Psoas muscle (tissue), 8 donors: Measurements from ENCODE around the gene ATP1B1. TPM values are rescaled to one million over a fixed set of nuclear protein-coding genes. Genes with fewer than 3 reads are reported as not detected.

Source experiments
- ATAC-seq, 4 donors: fragments of 200-7000 bp; cut with Tn5 transposase; one replicate each; pipeline ENCODE4 v1.9.1; 2020; ENCODE audit warnings: moderate library complexity in 3 of 4, mild to moderate bottlenecking in 2 of 4
- DNase-seq, 2 donors: peaks; one replicate each; pipeline ENCODE4 v3.0.0-alpha.2; 2020
- H3K27ac ChIP-seq: fragments of 200-600 bp; one replicate; pipeline ENCODE4 v1.8.0; 2022
- H3K27me3 ChIP-seq, 3 donors: fragments of 200-600 bp in 1 of 3; one replicate each; pipeline versions ENCODE4 v1.6.1 to v1.8.0; 2013 to 2022; ENCODE audit warnings: low read length in 2 of 3, mild to moderate bottlenecking in 2 of 3, moderate library complexity in 1 of 3; ENCODE audit not compliant: insufficient read depth in 3 of 3
- H3K36me3 ChIP-seq, 2 donors: fragments of 200-600 bp in 1 of 2; one replicate each; pipeline versions ENCODE4 v1.6.1 to v1.8.0; 2013 to 2022; ENCODE audit warnings: low read depth in 1 of 2, mild to moderate bottlenecking in 1 of 2, moderate library complexity in 1 of 2; ENCODE audit not compliant: insufficient read depth in 1 of 2
- H3K4me1 ChIP-seq: fragments of 200-600 bp; one replicate; pipeline ENCODE4 v1.8.0; 2022
- H3K4me3 ChIP-seq: fragments of 200-600 bp; one replicate; pipeline ENCODE4 v1.8.0; 2022; ENCODE audit warnings: mild to moderate bottlenecking
- H3K9me3 ChIP-seq: fragments of 200-600 bp; one replicate; pipeline ENCODE4 v1.8.0; 2022
- WGBS, 3 donors: extraction: QIAGEN DNeasy Blood & Tissue Kit; methylation state at CpG; one replicate each; pipeline versions ENCODE4 v1.1.6 to v1.1.7; 2013; 5-methylcytosine and 5-hydroxymethylcytosine counted together
- intact Hi-C, 2 donors: fragments of 100-400 bp; cut with DNase I; formaldehyde crosslinking; loops; one replicate each; pipeline versions ENCODE4 v1.11.0 to v1.14.2; 2022
- polyA plus RNA-seq, 3 donors: library from polyadenylated mRNA; stranded (reverse); fragments of 200-250 nt; gene quantifications; one replicate each; pipeline ENCODE4 v1.2.3, GENCODE V29; 2013
- total RNA-seq, 4 donors: library from RNA; stranded (reverse); fragmentation: NEBNext Ultra II Directional in 2 of 4; extraction: Animal tissue kit (Norgen Biotek cat#: 25700) in 2 of 4; gene quantifications; one replicate each; pipeline versions ENCODE4 v1.2.1 to v1.2.4, GENCODE V29; 2021 to 2023
- TF ChIP-seq, protein P1 (sequence below): fragments of 200-600 bp; IDR thresholded peaks from one replicate; pipeline ENCODE4 v1.8.0; 2022; ENCODE audit warnings: antibody characterized with exemption
- donor health status: healthy with polysubstance abuse.
- donor health status: DM: no; HTN: no; CAD: no; lungs with moderate emphysema.
- donor health status: Bipolar disorder and iron deficiency.
- donor health status: healthy.
- donor health status: DM: yes; HTN: yes; CAD: no.
- donor health status: DM: no; HTN: no; CAD: no.
- donor health status: DM: no; HTN: no; CAD: no.
- donor health status: DM: yes; HTN: yes; CAD: no.

Gene ATP1B1
- total and polyA plus RNA-seq, 7 donors = 176 to 1,098 (median 290) TPM

DNA sequence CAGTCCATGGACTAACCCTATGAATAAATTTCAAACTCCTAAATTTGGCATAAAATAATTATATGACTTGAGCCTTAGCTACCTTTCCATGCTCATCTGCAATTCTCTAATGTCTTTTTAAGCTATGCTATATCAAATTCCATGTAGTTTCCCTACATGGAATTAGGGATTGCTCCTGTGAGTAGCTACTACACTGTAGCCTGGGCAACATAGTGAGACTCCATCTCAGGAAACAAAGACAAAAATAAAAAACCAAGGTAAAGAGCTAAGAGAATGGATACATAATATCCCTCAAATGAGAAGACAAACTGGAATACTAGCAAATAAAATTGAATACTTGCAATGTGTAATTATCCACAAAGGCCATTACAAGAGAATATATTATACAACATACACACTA is 37.5 kb downstream of the ATP1B1 start:
- ATAC-seq = no peak
- intact Hi-C loops = no loop called here

DNA sequence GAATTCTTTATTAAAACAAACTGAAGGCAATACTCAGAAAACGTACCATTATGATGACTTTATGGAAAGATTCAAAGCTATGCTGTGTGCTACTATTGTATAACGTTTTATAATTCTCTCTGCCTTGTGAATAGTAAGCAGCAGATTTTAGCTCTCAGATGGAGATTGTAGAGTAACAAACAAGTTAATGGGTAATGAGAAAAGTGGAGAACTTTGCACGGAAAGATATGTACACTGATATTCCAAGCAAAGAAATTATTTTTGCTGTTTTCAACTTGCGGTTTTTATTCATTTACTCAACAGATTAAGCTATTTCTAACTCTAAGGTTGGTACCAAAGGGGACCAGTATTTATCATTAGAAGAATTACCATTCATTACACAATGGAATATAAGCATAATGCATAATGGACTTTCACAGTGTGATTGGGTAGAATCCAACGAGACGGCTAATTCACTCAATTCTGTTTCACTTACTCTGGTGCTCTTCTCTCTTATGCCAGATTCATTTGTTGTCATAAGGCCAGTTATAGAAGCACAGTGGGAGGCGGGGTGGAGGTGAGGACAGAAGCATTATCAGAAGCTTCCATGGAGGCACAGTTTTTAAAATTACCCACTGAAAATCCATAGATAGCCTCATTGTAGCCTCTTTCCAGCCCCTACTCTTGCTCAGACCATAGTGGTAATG is 38.6 kb downstream of the ATP1B1 start:
- no peak for ATAC-seq
- 76 to 88% (median 81%) methylated on average over 7 of the region's 7 CpGs for WGBS, 3 donors
- H3K9me3 ChIP-seq = no peaks in the 10 kb centered on the region
- TF ChIP-seq, protein P1, sequence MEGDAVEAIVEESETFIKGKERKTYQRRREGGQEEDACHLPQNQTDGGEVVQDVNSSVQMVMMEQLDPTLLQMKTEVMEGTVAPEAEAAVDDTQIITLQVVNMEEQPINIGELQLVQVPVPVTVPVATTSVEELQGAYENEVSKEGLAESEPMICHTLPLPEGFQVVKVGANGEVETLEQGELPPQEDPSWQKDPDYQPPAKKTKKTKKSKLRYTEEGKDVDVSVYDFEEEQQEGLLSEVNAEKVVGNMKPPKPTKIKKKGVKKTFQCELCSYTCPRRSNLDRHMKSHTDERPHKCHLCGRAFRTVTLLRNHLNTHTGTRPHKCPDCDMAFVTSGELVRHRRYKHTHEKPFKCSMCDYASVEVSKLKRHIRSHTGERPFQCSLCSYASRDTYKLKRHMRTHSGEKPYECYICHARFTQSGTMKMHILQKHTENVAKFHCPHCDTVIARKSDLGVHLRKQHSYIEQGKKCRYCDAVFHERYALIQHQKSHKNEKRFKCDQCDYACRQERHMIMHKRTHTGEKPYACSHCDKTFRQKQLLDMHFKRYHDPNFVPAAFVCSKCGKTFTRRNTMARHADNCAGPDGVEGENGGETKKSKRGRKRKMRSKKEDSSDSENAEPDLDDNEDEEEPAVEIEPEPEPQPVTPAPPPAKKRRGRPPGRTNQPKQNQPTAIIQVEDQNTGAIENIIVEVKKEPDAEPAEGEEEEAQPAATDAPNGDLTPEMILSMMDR = no peak
- H3K27ac ChIP-seq = peak overlapping the region; percentile 62
- H3K27me3 ChIP-seq = no peaks in the 10 kb centered on the region
- DNase-seq = no peak
- H3K36me3 ChIP-seq = no peaks in the 10 kb centered on the region
- intact Hi-C loops = loop anchor here in 1 of 2 donors (5.0 kb wide), 1 partner anchor 37 kb away; no protein-coding TSS in a partner anchor
- peaks cover 27% of the 10 kb centered on the region for H3K4me1 ChIP-seq
- no peak overlapping the region for H3K4me3 ChIP-seq

More for the DNA sequence above, 37.5 kb downstream of the ATP1B1 start:
- Histone ChIP-seq H3K27ac (peak overlapping the region; percentile 62), H3K4me1 (peaks cover 27% of the 10 kb centered on the region), H3K9me3 (no peaks in the 10 kb centered on the region), H3K36me3 (no peaks in the 10 kb centered on the region), H3K4me3 (no peak overlapping the region), H3K27me3 (no peaks in the 10 kb centered on the region)
- DNase-seq = no peak
- TF ChIP-seq, protein P1 = no peak

DNA sequence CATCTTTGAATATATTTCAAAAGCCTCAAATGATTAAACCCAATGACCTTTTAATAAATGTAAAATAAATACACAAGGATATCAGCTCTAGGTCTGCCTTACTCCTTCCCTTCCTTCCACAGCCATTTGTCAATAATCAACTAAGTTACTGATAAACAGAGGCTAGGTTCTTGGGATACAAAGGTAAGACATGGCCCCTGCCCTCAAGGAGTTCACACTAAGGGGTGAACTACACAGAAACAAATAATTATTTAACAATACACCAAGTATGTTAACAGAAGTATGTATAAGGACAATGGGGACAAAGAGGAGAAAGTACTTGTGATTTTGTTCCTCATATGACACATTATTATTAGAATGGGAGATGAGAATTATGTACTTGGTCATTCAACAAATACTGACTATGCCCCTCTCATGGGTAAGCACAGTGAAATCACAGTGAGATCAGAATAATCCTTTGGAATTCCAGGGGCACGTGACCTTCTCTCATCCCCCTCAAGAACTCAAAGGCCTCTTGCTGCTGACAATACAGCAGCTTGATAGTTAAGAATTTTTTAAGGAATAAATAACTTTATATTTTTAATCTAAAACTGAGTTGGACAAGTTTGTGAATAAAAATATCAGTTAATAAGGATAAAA is 40.2 kb downstream of the ATP1B1 start:
- TF ChIP-seq, protein P1 = no peak

DNA sequence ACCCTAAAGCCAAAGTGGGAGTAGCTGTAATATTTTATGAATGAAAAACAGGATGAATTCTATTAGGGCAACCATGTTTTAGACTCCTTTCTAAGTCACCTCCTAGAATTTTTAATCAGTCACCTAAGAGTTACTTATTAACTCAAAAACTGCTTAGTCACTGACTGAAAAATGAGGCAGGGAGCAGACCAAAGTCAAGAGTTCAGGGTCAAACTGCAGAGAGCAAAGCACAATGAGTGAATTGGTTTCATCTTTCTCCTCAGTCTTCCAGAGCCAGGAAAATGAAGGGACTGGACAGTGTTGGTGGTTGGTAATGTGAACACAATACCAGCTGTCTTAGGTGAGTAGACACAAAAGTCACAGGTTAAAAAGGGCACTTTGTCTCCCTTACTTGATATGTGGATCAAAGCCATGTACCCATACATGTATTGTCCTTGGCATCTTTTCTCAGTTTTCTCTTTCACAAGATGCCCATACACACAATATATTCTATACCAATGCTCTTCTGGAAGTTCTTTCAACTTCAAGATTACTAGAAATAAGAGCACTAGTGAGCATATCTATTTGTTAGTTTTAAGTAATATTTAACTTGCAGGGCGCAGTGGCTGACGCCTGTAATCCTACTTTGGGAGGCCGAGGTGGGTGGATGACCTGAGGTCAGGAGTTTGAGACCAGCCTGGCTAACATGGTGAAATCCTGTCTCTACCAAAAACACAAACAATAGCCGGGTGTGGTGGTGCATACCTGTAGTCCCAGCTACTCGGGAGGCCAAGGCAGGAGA is 42.2 kb downstream of the ATP1B1 start:
- ATAC-seq (peak; percentile 43 to 82 (median 68)), DNase-seq (no peak)
- peaks cover 20% of the 10 kb centered on the region for H3K4me1 ChIP-seq
- intact Hi-C loops = loop anchor here in 1 of 2 donors (5.0 kb wide), 1 partner anchor 34 kb away; no protein-coding TSS in a partner anchor
- 76 to 85% (median 77%) methylated on average over 5 of the region's 5 CpGs for WGBS, 3 donors
- no peaks in the 10 kb centered on the region for H3K36me3 ChIP-seq
- H3K9me3 ChIP-seq = no peaks in the 10 kb centered on the region
- H3K4me3 ChIP-seq = no peak overlapping the region
- TF ChIP-seq, protein P1 = no peak
- H3K27me3 ChIP-seq = no peaks in the 10 kb centered on the region
- H3K27ac ChIP-seq = peak overlapping the region; percentile 52

More for the DNA sequence above, 40.2 kb downstream of the ATP1B1 start:
- H3K27me3 ChIP-seq = no peaks in the 10 kb centered on the region
- H3K27ac ChIP-seq = no peak overlapping the region
- H3K4me3 ChIP-seq = no peak overlapping the region
- intact Hi-C loops = loop anchor here in 1 of 2 donors (5.0 kb wide), 1 partner anchor 36 kb away; no protein-coding TSS in a partner anchor
- no peaks in the 10 kb centered on the region for H3K36me3 ChIP-seq
- ATAC-seq = no peak
- no peaks in the 10 kb centered on the region for H3K9me3 ChIP-seq
- WGBS, 3 donors = 61 to 83% (median 70%) methylated on average over 1 of the region's 1 CpG
- H3K4me1 ChIP-seq = peaks cover 27% of the 10 kb centered on the region
- DNase-seq = no peak
